HT1080 (cell line): Measurements from ENCODE around the gene CAMSAP1. TPM values are rescaled to one million over a fixed set of nuclear protein-coding genes. Genes with fewer than 3 reads are reported as not detected.

Source experiments
- DNase-seq: peaks from one replicate; pipeline ENCODE4 v3.0.0-alpha.2; 2015; ENCODE audit warnings: low read depth
- total RNA-seq: library from RNA; depleted of rRNA; stranded (reverse); fragments of >200 nt; shearing (Covaris generic); gene quantifications from 2 replicates; pipeline ENCODE4 v1.2.3, GENCODE V29; 2014

Gene CAMSAP1
- total RNA-seq, 1 experiment from 2014 or later: 25.6 TPM

DNA sequence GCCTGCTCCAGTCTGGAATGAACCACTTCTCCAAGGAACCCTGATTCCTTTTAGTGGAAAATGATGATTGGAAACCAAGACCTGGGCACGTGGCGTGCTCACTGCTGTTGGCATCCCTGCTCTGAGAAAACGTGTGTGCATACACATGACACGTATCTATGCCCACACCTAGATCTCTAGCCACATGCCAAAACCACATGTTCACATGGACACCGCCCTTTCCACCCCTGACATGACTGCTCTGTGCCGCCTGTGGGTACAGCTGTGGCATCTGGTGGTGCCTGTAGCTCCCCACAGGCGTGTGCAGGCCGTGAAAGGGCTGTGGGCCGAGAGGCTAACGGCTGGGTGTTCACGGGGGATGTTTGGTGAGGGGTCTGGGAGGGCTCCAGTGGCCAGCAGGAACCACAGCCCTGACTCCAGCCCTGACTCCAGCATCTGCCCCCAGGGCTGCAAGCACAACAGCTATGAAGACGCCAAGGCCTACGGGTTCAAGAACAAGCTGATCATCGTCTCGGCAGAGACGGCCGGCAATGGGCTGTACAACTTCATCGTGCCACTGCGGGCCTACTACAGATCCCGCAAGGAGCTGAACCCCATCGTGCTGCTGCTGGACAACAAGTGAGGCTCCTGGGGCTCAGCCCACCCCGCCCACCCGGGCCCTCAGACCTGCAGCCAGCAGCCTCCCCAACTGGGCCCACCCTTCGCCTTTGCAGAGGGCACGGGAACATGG, 130.3 kb downstream of the CAMSAP1 start:
- no peak for DNase-seq

DNA sequence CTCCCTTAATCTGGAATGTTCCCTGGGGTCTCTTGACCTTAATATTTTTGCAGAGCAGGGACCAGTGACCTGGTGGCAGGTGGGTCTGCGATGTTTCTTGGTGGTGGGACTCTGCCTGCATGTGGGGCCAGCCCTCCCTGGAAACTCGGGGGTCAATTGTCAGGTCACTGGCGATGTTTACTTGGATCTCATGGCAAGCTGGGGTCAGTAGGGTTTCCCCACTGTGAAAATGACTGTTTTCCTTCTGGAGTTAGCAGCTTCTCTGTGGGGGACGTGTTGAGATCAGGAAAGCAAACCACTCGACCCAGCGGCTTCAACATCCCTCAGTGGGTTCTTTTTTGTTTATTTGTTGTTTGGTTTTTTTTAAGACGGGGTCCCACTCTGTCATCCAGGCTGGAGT, 131.4 kb downstream of the CAMSAP1 start:
- no peak for DNase-seq

DNA sequence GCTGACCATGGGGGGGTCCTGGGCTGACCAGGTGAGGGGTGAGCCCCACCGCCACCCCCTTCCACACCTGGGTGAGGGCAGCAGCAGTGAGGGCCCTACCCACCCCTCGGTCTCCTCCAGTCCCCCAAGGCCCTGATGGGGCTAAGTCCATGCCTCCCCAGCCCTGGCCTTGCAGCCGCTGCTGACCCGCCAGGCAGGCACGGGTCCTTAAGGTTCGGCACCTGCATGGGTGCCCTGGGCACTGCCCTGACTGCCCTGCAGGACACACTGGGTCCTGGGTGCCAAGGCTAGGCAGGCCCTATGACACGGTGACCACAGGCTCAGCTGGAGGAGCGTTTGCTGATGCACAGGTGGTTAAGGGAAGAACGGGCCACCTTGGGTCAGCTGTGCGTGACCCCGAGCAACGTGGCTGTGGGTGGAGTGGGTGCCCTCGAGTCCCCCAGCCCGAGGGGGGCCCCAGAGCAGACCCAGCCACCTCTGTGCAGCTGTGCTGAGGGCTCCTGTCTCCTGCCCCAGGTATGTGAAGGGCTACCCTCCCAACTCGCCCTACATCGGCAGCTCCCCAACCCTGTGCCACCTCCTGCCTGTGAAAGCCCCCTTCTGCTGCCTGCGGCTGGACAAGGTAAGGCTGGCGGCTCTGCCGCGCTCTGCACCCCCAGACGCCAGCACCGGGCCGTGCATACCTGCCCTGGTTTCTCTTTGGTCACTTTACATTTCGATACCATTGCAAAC, 132.4 kb downstream of the CAMSAP1 start:
- DNase-seq: no peak

GRCh38 chr9:135774239-135774747, 133.1 kb downstream of the CAMSAP1 start:
- no peak for DNase-seq

DNA sequence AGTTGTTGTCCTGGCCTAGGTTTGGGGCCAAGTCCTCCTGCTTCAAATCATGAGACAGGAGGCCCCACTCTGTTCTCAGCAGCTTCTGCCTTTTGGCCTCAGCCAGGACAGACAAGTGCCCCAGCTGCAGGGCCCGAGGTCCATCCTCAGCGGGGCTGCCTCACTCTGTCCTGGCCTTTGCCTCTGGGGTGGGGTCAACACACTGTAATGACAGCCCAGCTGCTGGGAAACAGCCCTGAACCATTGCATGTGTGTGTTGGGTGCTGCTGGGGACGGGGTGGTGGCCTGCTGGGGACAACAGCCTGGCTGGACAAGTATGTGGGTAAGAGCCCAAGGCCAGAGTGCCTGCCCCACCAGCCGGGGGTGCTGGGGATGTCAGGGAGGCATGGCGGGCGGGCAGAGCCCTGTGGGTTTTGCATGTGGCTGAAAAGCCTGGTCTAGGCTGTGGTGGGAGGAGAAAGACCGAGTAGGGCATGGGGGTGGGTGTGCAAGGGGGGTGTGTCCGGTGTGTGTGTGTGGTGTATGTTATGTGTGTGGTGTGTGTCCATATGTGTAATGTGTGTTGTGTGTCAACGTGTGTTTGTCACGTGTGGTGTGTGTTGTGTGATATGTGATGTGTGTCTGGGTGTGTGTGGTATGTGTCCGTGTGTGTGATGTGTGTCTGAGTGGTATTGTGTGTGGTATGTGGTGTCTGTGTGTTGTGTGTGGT, 133.7 kb downstream of the CAMSAP1 start:
- DNase-seq: no peak

GRCh38 chr9:135772702-135773493, 134.4 kb downstream of the CAMSAP1 start:
- DNase-seq: no peak

DNA sequence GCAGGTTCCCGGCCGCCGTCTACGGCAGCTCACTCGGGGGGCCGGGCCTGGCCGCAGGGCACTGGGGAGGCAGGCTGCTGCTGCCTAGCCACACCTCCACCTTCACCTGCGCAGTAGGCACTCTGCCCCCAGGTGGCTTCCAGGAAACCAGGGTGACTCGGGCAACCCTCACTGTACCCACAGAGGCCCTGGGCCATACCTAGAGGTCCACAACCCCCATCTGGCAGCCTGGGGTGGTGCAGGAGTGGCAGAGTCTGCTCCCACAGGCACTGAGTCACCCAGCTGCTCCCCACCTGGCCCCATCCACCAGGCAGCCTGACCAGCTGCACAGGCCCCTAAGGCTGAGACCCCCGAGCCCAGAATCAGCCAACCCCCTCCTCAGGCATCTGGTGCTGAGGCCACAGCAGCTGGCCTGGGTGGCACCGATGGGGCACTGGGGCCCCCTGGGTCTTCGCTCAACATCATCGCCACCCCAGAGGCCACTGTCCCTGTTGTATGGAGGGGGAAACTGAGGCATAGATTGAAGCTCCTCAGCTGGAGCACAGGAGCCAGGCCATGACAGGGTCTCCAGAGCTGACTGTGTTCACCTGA, 135.2 kb downstream of the CAMSAP1 start:
- no peak for DNase-seq

DNA sequence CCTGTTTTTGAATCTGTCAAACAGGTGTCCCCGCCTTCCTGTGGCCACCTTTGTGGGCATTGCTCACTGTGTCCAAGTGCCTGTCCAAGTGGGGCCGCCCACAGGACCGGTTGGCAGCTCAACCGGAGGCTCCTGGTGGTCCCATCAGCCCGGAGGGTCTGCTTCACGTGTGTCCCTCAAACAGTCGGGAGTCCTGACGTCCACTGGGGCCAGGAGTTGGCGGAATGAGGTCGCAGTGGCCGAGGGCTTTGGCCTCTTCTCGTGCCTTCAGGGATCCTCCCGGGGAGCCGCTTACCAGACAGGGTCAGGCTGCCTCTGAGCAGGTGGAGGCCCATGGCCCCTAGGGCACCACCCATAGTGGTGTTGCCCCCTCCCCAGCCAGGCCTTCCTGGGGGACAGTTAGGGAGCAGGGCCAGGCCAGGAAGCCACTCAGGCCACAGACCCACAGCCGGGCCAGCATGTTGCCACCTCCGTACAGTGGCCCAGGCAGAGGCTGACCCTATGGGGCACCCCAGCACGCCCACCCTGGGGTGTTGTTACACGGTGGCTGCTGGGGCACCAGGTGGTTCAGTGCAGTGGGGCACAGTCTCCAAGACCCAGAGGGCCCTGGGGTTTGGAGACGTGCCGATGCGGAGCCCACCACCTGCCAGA, 135.8 kb downstream of the CAMSAP1 start:
- no peak for DNase-seq

GRCh38 chr9:135770771-135771170, 136.6 kb downstream of the CAMSAP1 start:
- no peak for DNase-seq

- no peak for DNase-seq
These were observed 137.2 kb downstream of the CAMSAP1 start for GRCh38 chr9:135770203-135770535.

- DNase-seq: no peak
These were observed 137.7 kb downstream of the CAMSAP1 start for GRCh38 chr9:135769489-135770202.

DNA sequence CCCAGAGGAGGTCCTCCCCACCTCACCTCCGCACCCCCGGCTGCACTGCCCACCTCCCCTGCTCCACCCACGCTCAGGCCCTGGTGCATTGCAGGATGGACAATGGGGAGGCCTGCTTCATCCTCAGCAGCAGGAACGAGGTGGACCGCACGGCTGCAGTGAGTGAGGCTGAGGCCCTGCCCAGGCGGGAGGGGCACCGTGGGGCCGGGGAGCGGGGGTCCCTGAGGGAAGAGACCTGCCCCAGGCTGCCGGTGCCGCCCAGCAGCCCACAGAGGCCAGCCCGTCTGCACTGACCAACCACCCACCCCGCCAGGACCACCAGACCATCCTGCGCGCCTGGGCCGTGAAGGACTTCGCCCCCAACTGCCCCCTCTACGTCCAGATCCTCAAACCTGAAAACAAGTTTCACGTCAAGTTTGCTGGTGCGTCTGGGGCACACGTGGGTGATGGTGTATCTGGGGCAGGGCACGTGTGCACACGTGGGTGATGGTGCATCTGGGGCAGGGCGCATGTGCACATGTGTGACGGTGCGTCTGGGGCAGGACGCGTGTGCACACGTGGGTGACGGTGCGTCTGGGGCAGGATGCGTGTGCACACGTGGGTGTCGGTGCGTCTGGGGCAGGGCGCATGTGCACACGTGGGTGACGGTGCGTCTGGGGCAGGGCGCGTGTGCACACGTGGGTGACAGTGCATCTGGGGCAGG, 138.7 kb downstream of the CAMSAP1 start:
- DNase-seq: no peak

DNA sequence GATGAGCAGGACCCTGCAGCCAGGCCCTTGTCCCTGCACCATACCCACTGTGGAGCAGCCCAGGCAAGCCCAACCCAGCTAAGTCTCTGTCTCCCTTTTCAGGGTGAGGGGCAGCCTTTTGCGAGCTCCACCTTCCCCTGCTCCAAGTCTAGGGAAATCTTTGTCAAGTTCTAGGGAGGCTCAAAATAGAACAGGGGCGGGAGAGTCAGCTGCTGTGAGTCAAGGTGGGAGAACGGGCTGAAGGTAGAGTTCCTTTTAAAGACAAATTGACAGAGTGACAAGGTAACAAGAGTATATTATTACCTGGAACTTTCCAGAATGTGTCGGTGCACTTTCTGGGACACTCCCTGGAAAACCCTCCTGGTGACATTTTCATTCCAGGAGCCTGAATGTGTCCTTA, 140.6 kb downstream of the CAMSAP1 start:
- no peak for DNase-seq

DNA sequence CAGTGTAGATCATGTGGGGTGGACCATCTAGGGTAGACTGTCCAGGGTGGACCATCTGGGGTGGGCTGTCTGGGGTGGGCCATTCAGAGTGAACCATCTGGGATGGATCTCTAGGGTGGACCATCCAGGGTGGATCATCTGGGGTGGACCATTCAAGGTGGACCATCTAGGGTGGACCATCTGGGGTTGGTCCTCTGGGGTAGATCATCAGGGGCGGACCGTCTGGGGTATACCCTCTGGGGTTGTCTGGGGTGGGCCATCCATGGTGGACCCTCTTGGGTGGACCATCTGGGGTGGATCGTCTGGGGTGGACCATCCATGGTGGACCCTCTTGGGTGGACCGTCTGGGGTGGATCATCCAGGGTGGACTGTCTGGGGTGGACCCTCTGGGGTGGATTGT, 141.1 kb downstream of the CAMSAP1 start:
- DNase-seq: no peak

DNA sequence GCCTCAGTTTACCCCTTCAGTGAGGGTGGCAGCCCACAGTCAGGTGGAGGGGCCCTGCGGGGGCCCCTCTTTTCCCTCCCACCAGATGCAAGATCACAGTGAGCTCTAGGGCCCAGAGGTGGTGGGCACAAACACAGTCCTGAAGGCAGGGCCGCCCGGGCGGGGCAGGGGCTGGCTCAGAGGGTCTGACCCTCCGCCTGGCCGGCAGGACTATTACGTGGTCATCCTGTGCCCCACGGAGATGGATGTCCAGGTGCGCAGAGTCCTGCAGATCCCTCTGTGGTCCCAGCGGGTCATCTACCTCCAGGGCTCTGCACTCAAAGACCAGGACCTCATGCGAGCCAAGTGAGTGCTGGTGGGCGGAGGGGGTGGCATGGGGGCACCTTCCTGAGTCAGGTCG, 141.9 kb downstream of the CAMSAP1 start:
- no peak for DNase-seq

GRCh38 chr9:135764731-135765130, 142.6 kb downstream of the CAMSAP1 start:
- no peak for DNase-seq

GRCh38 chr9:135763716-135764446, 143.5 kb downstream of the CAMSAP1 start:
- DNase-seq: no peak

DNA sequence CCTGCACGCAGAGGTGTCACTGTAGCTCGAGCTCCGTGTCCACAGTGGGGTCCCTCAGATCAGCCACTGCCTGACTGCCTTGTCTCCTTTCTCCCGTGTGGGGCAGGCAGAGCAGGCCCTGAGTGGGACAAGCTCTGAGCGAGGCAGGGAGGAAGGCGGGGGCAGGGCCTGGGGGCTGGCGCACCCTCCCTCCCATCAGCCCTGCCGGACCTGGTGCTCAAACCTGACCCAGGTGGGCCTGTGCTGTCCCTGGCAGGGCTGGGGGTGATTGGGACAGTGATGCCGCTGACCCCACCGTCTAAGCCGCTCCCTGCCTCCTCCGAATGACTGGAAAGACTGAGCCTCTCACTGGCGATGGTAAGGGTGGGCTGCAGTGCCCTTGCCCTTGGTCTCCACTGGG, 144.4 kb downstream of the CAMSAP1 start:
- no peak for DNase-seq

DNA sequence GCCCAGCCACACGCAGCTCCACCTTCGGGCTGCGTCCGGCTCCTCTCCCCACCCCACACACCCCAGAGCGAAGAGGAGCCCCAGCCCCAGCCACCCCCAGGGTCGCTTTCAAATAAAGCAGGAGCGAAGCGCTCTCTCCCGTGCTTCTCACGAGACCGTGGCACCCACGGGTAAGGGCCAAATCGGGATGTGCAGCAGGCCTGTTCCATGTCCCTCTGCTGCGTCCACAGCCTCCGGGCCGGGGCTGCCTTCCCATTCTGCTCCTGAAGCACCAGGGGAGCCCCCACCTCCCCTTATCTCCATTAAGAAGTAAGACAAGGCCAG, 145.5 kb downstream of the CAMSAP1 start:
- no peak for DNase-seq
